CD4-positive, alpha-beta T cell (primary cell): ENCODE measurements around the gene TMEM8B. TPM values are rescaled to one million over a fixed set of nuclear protein-coding genes. Genes with fewer than 3 reads are reported as not detected.

Experiments
- ATAC-seq: fragments of 200-7000 bp; cut with Tn5 transposase; one replicate; pipeline ENCODE4 v1.10.0; 2022; ENCODE audit warnings: mild to moderate bottlenecking; ENCODE audit not compliant: poor library complexity
- CTCF ChIA-PET: fragments of 350-600 bp; sonication (Branson Sonifier 250); formaldehyde crosslinking; loops from one replicate; lab custom pipeline; 2021; ENCODE audit warnings: antibody characterized with exemption, inconsistent platforms; lab: Charles Lee
- POLR2A ChIA-PET: fragments of 350-600 bp; sonication (Branson Sonifier 250); formaldehyde crosslinking; loops from one replicate; lab custom pipeline; 2021; ENCODE audit warnings: antibody characterized with exemption, inconsistent platforms; lab: Charles Lee
- DNase-seq, 14 experiments: peaks; one replicate each; pipeline ENCODE4 v3.0.0-alpha.2; 2013 to 2020; ENCODE audit warnings: mixed read lengths in 2 of 14
- H3K27ac ChIP-seq, 2 donors: one replicate each; pipeline versions ENCODE4 v1.5.1 to v1.7.0; 2013; ENCODE audit warnings: low read length in 2 of 2, low read depth in 1 of 2, mild to moderate bottlenecking in 1 of 2
- H3K27me3 ChIP-seq, 2 experiments: 1 replicate in 1 of 2; 2 replicates in 1 of 2; pipeline versions ENCODE4 v1.6.1 to v1.7.0; 2013; ENCODE audit warnings: low read length in 2 of 2, control low read depth in 1 of 2, mild to moderate bottlenecking in 1 of 2, moderate library complexity in 1 of 2; ENCODE audit not compliant: insufficient read depth in 2 of 2, control insufficient read depth in 1 of 2
- H3K36me3 ChIP-seq: one replicate; pipeline ENCODE4 v1.6.1; 2013; ENCODE audit warnings: low read length, control low read depth; ENCODE audit not compliant: insufficient read depth
- H3K4me1 ChIP-seq: one replicate; pipeline ENCODE4 v1.6.1; 2013; ENCODE audit warnings: low read length, control low read depth; ENCODE audit not compliant: insufficient read depth
- H3K4me3 ChIP-seq: one replicate; pipeline ENCODE4 v1.5.1; 2013; ENCODE audit warnings: mild to moderate bottlenecking, low read length, moderate library complexity
- H3K9me3 ChIP-seq, 2 experiments: 1 replicate in 1 of 2; 2 replicates in 1 of 2; pipeline versions ENCODE4 v1.6.1 to v1.7.0; 2013; ENCODE audit warnings: low read length in 2 of 2, mild to moderate bottlenecking in 2 of 2, control low read depth in 1 of 2, moderate library complexity in 1 of 2; ENCODE audit not compliant: control insufficient read depth in 1 of 2, insufficient read depth in 1 of 2
- H3K27ac Mint-ChIP-seq: one replicate; pipeline ENCODE4 v1.8.0; 2020; ENCODE audit warnings: mixed read lengths
- H3K27me3 Mint-ChIP-seq: one replicate; pipeline ENCODE4 v1.8.0; 2021; ENCODE audit warnings: mixed read lengths
- H3K36me3 Mint-ChIP-seq: one replicate; pipeline ENCODE4 v1.8.0; 2021; ENCODE audit warnings: low read depth, mixed read lengths
- H3K4me1 Mint-ChIP-seq: one replicate; pipeline ENCODE4 v1.8.0; 2021; ENCODE audit warnings: low read depth, mixed read lengths
- H3K4me3 Mint-ChIP-seq: one replicate; pipeline ENCODE4 v1.8.0; 2020; ENCODE audit warnings: mild to moderate bottlenecking, mixed read lengths
- H3K9me3 Mint-ChIP-seq: one replicate; pipeline ENCODE4 v1.8.0; 2020; ENCODE audit warnings: mixed read lengths
- intact Hi-C, 2 experiments: fragments of 100-400 bp; cut with DNase I in 1 of 2; cut with micrococcal nuclease in 1 of 2; formaldehyde crosslinking; loops; one replicate each; pipeline versions ENCODE4 v1.15.1 to v1.9.0; 2023 to 2025; cut with DNase I, micrococcal nuclease
- total RNA-seq, 174 experiments: library from RNA in 2 of 174; stranded (reverse) in 2 of 174; gene quantifications; one replicate each; pipeline ENCODE4 v1.2.3 and lab custom pipeline; 2021 to 2026
- TF ChIP-seq, protein P1 (sequence below): fragments of 200-600 bp; IDR thresholded peaks from one replicate; pipeline ENCODE4 v1.8.0; 2022; ENCODE audit warnings: antibody characterized with exemption, mild to moderate bottlenecking

The TMEM8B gene
- total RNA-seq, 2 experiments from 2014 or later, result 8.9 to 9.6 TPM

DNA sequence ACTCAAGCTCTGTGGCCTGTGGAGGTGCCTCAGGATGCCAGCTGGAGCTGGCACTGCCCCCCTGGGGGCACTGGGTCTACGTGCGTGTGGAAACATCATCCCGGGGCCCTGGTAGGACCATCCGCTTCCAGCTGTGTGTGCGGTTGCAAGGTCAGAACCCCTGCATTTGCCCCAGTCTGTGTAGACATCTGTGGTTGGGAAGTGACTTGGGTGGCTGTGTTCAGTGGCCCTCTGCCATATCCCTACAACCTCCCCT lies 12.5 kb downstream of the TMEM8B start:
- Mint-ChIP-seq H3K4me1 (peaks cover 22% of the 10 kb centered on the region), H3K36me3 (peaks cover 4% of the 10 kb centered on the region), H3K27ac (no peak overlapping the region), H3K4me3 (no peak overlapping the region), H3K9me3 (no peaks in the 10 kb centered on the region), H3K27me3 (no peaks in the 10 kb centered on the region)
- TF ChIP-seq, protein P1, sequence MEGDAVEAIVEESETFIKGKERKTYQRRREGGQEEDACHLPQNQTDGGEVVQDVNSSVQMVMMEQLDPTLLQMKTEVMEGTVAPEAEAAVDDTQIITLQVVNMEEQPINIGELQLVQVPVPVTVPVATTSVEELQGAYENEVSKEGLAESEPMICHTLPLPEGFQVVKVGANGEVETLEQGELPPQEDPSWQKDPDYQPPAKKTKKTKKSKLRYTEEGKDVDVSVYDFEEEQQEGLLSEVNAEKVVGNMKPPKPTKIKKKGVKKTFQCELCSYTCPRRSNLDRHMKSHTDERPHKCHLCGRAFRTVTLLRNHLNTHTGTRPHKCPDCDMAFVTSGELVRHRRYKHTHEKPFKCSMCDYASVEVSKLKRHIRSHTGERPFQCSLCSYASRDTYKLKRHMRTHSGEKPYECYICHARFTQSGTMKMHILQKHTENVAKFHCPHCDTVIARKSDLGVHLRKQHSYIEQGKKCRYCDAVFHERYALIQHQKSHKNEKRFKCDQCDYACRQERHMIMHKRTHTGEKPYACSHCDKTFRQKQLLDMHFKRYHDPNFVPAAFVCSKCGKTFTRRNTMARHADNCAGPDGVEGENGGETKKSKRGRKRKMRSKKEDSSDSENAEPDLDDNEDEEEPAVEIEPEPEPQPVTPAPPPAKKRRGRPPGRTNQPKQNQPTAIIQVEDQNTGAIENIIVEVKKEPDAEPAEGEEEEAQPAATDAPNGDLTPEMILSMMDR, result no peak
- Histone ChIP-seq H3K27ac (no peak overlapping the region), H3K36me3 (no peaks in the 10 kb centered on the region), H3K9me3 (no peaks in the 10 kb centered on the region), H3K4me1 (peaks cover 24% of the 10 kb centered on the region), H3K4me3 (no peak overlapping the region), H3K27me3 (no peaks in the 10 kb centered on the region)
- intact Hi-C loops, result no loop called here
- no peak for ATAC-seq
- no peak for DNase-seq
- ChIA-PET POLR2A (no interaction called here), CTCF (no interaction called here)

DNA sequence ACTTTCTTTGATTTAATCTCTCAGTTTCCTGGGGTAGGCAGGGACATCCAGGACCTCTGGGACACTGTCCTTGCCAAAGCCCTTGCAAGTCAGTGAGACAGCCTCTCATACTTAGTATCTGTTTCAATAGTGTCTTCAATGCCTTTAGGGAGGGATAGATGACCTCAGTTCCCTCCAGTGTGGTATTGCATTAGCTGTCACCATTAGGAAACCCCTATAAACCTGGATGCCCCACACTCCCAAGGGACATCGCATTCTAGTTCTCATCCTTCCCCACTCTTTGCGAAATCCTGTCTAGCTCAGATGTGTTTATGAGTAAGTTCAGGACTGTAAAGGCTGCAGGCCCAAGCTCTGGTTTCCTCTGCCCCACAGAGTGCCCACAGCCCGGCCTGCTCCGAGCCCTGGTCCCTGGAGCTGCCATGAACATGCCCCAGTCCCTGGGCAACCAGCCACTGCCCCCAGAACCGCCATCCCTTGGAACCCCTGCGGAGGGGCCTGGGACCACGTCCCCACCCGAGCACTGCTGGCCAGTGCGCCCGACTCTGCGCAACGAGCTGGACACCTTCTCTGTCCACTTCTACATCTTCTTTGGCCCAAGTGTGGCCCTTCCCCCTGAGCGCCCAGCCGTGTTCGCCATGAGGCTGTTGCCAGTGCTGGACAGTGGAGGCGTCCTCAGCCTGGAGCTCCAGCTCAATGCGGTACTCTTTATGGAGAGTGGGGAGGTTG lies 13.2 kb downstream of the TMEM8B start:
- Histone ChIP-seq H3K27me3 (no peaks in the 10 kb centered on the region), H3K27ac (no peak overlapping the region), H3K36me3 (no peaks in the 10 kb centered on the region), H3K4me3 (no peak overlapping the region), H3K4me1 (peaks cover 26% of the 10 kb centered on the region), H3K9me3 (no peaks in the 10 kb centered on the region)
- intact Hi-C loops, result no loop called here
- TF ChIP-seq, protein P1, result no peak
- H3K4me1 Mint-ChIP-seq, result peaks cover 22% of the 10 kb centered on the region
- ChIA-PET CTCF (no interaction called here), POLR2A (no interaction called here)
- H3K4me3 Mint-ChIP-seq, result no peak overlapping the region
- ATAC-seq, result no peak
- peaks cover 4% of the 10 kb centered on the region for H3K36me3 Mint-ChIP-seq
- no peak overlapping the region for H3K27ac Mint-ChIP-seq
- no peak for DNase-seq
- H3K9me3 Mint-ChIP-seq, result no peaks in the 10 kb centered on the region
- H3K27me3 Mint-ChIP-seq, result no peaks in the 10 kb centered on the region

DNA sequence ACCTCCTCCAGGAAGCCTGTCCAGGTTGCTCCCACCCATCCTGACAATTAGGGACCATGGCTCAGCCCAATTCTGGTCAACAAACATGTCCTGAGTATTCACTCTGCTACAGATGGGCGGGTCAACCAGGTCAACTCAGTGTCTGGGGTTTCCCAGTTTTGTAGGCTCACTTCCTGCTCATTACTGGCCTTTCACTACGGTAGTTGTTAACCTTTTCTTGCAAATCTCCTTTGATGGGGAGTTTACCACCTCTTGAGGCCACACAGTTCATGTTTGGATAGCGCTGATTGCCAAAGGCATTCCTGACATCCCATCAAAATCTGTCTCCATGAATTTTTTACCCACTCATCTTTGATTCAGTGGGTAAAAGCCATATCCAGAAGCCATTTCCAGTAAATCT lies 13.8 kb downstream of the TMEM8B start:
- no peaks in the 10 kb centered on the region for H3K27me3 ChIP-seq
- peaks cover 9% of the 10 kb centered on the region for H3K36me3 Mint-ChIP-seq
- intact Hi-C loops, result no loop called here
- CTCF ChIA-PET, result no interaction called here
- H3K9me3 ChIP-seq, result no peaks in the 10 kb centered on the region
- H3K4me1 ChIP-seq, result peaks cover 26% of the 10 kb centered on the region
- H3K9me3 Mint-ChIP-seq, result no peaks in the 10 kb centered on the region
- H3K27me3 Mint-ChIP-seq, result no peaks in the 10 kb centered on the region
- no peak overlapping the region for H3K4me3 ChIP-seq
- H3K27ac ChIP-seq, result no peak overlapping the region
- DNase-seq, result peak in 2 of 14 experiments; percentile 38 to 43
- H3K4me1 Mint-ChIP-seq, result peaks cover 22% of the 10 kb centered on the region
- H3K27ac Mint-ChIP-seq, result no peak overlapping the region
- ATAC-seq, result no peak
- TF ChIP-seq, protein P1, result no peak
- H3K4me3 Mint-ChIP-seq, result no peak overlapping the region
- POLR2A ChIA-PET, result no interaction called here
- peaks cover 3% of the 10 kb centered on the region for H3K36me3 ChIP-seq
